ENCODE measurements around the gene FAM240A.

- no peak for TF ChIP-seq POLR2A (IDR thresholded peaks at IDR 0.05; ENCODE audit: low read depth, low read length)
- no peak for TF ChIP-seq CTCF (IDR thresholded peaks at IDR 0.05; ENCODE audit: extremely low read depth in 1 of 2, insufficient read depth in 1 of 2, low read depth in 1 of 2, low read length in 2 of 2)
- no peak for TF ChIP-seq POLR2AphosphoS5 (IDR thresholded peaks at IDR 0.05; ENCODE audit: insufficient read depth, low read depth, low read length)
- TF ChIP-seq EZH2 (IDR thresholded peaks at IDR 0.05; ENCODE audit: borderline replicate concordance, low read depth, low read length, severe bottlenecking): no peak
- TF ChIP-seq MYC (IDR thresholded peaks at IDR 0.05; ENCODE audit: low read depth, low read length): no peak
Observed at GRCh38 chr3:46574881-46575576, 37.3 kb upstream of the FAM240A start.

All from endothelial cell of umbilical vein (primary cell).